GM18505 (cell line): ENCODE measurements around the gene IL6R.

Source experiments
- ATAC-seq: cut with Tn5 transposase; IDR thresholded peaks from one replicate; pipeline ENCODE4 v1.9.1; 2021; ENCODE audit not compliant: unreplicated experiment
- POLR2A ChIP-seq: IDR thresholded peaks from 4 replicates; pipeline ENCODE4 v1.6.1; 2011; ENCODE audit warnings: borderline replicate concordance; ENCODE audit not compliant: insufficient read depth, insufficient read length; ENCODE audit errors: extremely low read depth

IL6R gene

DNA sequence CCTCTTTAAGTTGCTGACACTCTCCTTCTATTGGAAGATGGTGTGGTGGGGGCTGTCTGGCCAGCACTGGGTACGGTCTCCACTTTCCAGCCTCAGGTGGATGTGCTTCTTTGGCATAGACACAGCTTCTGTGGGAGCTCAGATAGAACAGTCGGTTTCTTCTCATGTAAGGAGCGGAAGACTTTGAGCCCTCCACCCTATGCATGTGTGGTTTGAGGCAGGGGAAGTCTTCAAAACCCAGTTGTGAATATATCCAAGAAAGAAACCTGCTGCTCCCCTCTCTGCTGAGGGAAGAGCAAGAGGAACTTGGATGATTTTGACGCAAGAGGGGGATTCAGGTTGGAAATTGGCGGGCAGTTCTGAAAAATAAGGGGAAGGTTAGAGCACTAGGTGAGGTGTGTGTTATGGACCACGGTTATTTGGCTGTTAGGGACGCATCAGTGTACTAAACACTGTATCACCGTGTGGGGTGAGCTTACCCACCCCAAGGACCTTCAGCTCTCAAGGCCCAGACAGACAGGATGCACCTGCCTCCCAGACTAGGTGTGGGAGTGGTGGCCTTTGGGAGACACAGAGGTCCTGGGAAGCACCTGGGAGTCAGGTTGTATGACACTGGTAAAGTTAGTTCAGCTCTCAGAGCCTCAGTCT is 36.2 kb downstream of the IL6R start:
- no peak for TF ChIP-seq POLR2A
- ATAC-seq, result no peak

DNA sequence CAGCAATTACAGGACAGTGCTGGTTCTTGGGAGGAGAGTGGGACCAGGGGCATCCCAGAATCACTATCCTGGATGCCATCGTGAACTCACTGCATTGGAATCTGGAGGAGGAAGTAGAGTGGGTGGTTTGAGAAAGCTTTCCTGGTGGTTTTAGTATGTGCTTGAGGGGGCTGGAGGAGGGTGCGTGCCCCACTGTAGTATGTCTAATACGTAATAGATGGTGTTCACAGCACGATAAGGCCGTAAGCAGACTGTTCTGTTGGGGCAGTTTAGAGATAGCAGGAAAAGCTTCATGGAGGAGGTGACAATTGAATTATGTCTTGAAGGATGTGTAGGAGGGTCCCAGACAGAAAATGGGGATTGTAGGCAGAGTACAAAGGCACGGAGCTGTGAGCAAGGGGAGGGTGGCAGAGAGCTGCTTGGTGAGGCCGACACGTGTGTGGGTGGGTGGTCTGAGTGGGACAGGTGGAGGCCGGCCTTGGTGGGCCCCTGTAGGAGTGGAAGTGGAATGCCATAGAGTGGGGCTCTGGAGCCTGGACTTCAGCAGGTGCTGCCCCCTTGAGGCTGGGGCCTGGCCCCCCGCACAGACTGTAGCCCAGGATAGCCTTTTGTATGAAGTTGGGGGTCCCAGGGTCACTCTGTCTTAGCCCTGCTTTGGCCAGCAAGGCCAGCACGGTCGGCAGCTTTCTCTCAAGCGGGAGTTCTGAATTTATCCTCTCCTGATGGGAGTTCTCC is 37.0 kb downstream of the IL6R start:
- no peak for ATAC-seq
- TF ChIP-seq POLR2A, result no peak

- ATAC-seq, result no peak
- TF ChIP-seq POLR2A, result no peak
These were observed 38.3 kb downstream of the IL6R start for GRCh38 chr1:154443274-154444013.

GRCh38 chr1:154445040-154445472 is 39.9 kb downstream of the IL6R start:
- TF ChIP-seq POLR2A, result no peak
- no peak for ATAC-seq

DNA sequence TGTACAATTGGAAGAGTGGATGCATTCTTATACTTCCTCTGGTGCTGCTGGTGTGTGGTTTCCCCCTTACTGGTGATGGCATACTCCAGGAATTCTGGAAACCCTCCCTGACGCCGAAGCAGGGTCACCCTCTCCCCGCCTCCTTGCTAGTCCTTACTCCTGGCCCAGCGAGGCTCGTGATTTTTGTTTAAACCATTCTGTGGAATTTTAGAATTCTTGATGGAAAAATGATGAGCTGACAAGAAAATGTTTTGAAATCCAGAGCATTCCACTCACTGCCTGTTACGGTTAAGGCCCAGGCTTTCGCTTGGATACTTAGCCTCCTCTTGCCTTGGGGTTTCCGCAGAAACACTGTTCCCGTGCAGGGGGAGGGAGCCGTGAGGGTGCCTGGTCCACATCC is 41.1 kb downstream of the IL6R start:
- TF ChIP-seq POLR2A, result no peak
- no peak for ATAC-seq

- ATAC-seq, result no peak
- no peak for TF ChIP-seq POLR2A
These were observed 41.6 kb downstream of the IL6R start for GRCh38 chr1:154446789-154447188.

GRCh38 chr1:154448331-154448811 is 43.2 kb downstream of the IL6R start:
- no peak for ATAC-seq
- no peak for TF ChIP-seq POLR2A

- no peak for TF ChIP-seq POLR2A
- no peak for ATAC-seq
These were observed 48.0 kb downstream of the IL6R start for GRCh38 chr1:154453161-154453560.

GRCh38 chr1:154453574-154454352 is 48.6 kb downstream of the IL6R start:
- no peak for ATAC-seq
- no peak for TF ChIP-seq POLR2A

GRCh38 chr1:154454386-154455120 is 49.4 kb downstream of the IL6R start:
- no peak for ATAC-seq
- TF ChIP-seq POLR2A, result no peak

- ATAC-seq, result no peak
- no peak for TF ChIP-seq POLR2A
These were observed 51.5 kb downstream of the IL6R start for GRCh38 chr1:154456631-154457030.

DNA sequence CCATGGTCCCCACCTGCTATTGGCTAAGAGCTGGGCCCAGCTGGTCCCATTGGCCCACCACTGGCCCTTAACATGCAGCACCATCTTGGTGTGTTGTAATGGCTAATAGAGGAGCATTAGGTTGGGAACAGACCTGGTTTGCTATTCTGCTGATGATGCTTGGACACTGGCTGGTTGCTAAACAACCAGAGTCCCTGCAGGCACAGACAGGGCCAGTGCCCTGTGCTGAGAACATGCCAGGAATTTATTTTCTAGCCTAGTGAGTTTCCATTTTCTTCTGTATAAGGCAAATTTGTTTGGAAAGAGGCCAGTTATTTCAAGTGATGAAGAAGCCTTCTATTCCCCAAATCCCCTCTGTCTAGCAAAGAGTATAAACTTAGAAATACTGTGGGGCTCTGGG is 53.9 kb downstream of the IL6R start:
- no peak for ATAC-seq
- TF ChIP-seq POLR2A, result no peak
